ENCODE measurements around the gene BTBD3. TPM values are rescaled to one million over a fixed set of nuclear protein-coding genes. Genes with fewer than 3 reads are reported as not detected.

The BTBD3 gene
- total RNA-seq, 6 experiments from 2014 or later: 26.1 to 32.2 (median 29.5) TPM

GRCh38 chr20:11905460-11906179 lies 12.1 kb upstream of the BTBD3 start:
- no peak for DNase-seq

GRCh38 chr20:11906626-11907480 lies 10.8 kb upstream of the BTBD3 start:
- no peak for DNase-seq
- Mint-ChIP-seq H3K27me3 (ENCODE audit: insufficient read depth) (no peaks in the 10 kb centered on the region), H3K36me3 (ENCODE audit: low read depth) (no peaks in the 10 kb centered on the region), H3K4me1 (ENCODE audit: low read depth) (peaks cover 42% of the 10 kb centered on the region), H3K27ac (no peak overlapping the region), H3K9me3 (no peaks in the 10 kb centered on the region), H3K4me3 (no peak overlapping the region)
- no peak for TF ChIP-seq CTCF (IDR thresholded peaks at IDR 0.05)

More at GRCh38 chr20:11905460-11906179, 12.1 kb upstream of the BTBD3 start:
- no peak for TF ChIP-seq CTCF (IDR thresholded peaks at IDR 0.05)
- Mint-ChIP-seq H3K4me1 (ENCODE audit: low read depth) (peaks cover 55% of the 10 kb centered on the region), H3K36me3 (ENCODE audit: low read depth) (no peaks in the 10 kb centered on the region), H3K27me3 (ENCODE audit: insufficient read depth) (no peaks in the 10 kb centered on the region; the same call in 1 of the 2 replicates), H3K4me3 (no peak overlapping the region), H3K9me3 (no peaks in the 10 kb centered on the region), H3K27ac (no peak overlapping the region)

- no peak for DNase-seq
Observed at GRCh38 chr20:11907621-11908020, 10.1 kb upstream of the BTBD3 start.

GRCh38 chr20:11912013-11912658 lies 5.6 kb upstream of the BTBD3 start:
- DNase-seq: no peak
- Mint-ChIP-seq H3K27me3 (ENCODE audit: insufficient read depth) (no peaks in the 10 kb centered on the region), H3K9me3 (no peaks in the 10 kb centered on the region), H3K27ac (no peak overlapping the region), H3K4me1 (ENCODE audit: low read depth) (peaks cover 23% of the 10 kb centered on the region), H3K36me3 (ENCODE audit: low read depth) (no peaks in the 10 kb centered on the region), H3K4me3 (no peak overlapping the region)
- TF ChIP-seq CTCF (IDR thresholded peaks at IDR 0.05): peak; percentile 66

More at GRCh38 chr20:11907621-11908020, 10.1 kb upstream of the BTBD3 start:
- no peaks in the 10 kb centered on the region for H3K36me3 Mint-ChIP-seq (ENCODE audit: low read depth)
- H3K4me1 Mint-ChIP-seq (ENCODE audit: low read depth): peaks cover 35% of the 10 kb centered on the region
- H3K27ac Mint-ChIP-seq: no peak overlapping the region
- H3K4me3 Mint-ChIP-seq: no peak overlapping the region
- TF ChIP-seq CTCF (IDR thresholded peaks at IDR 0.05): no peak
- H3K27me3 Mint-ChIP-seq (ENCODE audit: insufficient read depth): no peaks in the 10 kb centered on the region
- no peaks in the 10 kb centered on the region for H3K9me3 Mint-ChIP-seq

- H3K9me3 Mint-ChIP-seq: no peaks in the 10 kb centered on the region
- TF ChIP-seq CTCF (IDR thresholded peaks at IDR 0.05): no peak
- peaks cover 23% of the 10 kb centered on the region for H3K4me1 Mint-ChIP-seq (ENCODE audit: low read depth)
- no peak overlapping the region for H3K4me3 Mint-ChIP-seq
- H3K27ac Mint-ChIP-seq: no peak overlapping the region
- no peaks in the 10 kb centered on the region for H3K27me3 Mint-ChIP-seq (ENCODE audit: insufficient read depth)
- no peaks in the 10 kb centered on the region for H3K36me3 Mint-ChIP-seq (ENCODE audit: low read depth)
- DNase-seq: no peak
Observed at GRCh38 chr20:11912659-11913415, 4.9 kb upstream of the BTBD3 start.
